ENCODE data around the gene OR2F1. TPM values are rescaled to one million over a fixed set of nuclear protein-coding genes. Genes with fewer than 3 reads are reported as not detected.

OR2F1 gene
- total and polyA plus RNA-seq, 10 of the 15 experiments (the other 5 are each of a cell fraction or from before 2014, with no cell fraction given): not detected

DNA sequence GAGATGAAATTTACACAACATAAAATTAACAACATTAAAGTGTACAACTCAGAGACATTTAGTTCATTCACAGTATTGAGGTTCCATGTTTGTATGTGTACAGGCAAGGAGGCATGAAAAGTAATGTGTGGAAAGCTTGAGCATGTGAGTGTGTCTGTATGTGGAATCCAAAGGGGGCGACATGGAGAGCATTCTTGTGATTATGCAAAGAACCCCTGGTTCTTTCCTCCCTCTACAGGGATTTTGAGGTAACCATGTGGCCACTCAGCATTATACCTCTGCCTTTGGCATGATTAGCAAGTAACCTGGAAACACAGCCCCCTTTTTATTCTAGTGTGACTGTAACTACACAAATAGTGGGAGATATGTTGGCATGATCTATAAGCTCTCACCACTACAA lies 21.0 kb downstream of the OR2F1 start:
- Histone ChIP-seq H3K4me1 (ENCODE audit: control insufficient read depth, insufficient read depth, low read length) (no peaks in the 10 kb centered on the region), H3K27ac (ENCODE audit: control insufficient read depth, insufficient read depth) (no peak overlapping the region), H3K4me2 (ENCODE audit: control insufficient read depth, insufficient read depth) (no peak overlapping the region), H3K36me3 (ENCODE audit: control insufficient read depth in 2 of 2, insufficient read depth in 2 of 2, low read length in 1 of 2) (no peaks in the 10 kb centered on the region), H3K9ac (ENCODE audit: control insufficient read depth, insufficient read depth, low read length) (no peak overlapping the region), H3K27me3 (replicated peaks in 1 of 2; ENCODE audit: control insufficient read depth in 2 of 2, insufficient read depth in 2 of 2, low read length in 1 of 2) (no peaks in the 10 kb centered on the region), H3K4me3 (no peak overlapping the region), H3K79me2 (ENCODE audit: control insufficient read depth, insufficient read depth, low read length) (no peaks in the 10 kb centered on the region), H3K9me3 (replicated peaks; ENCODE audit: control insufficient read depth, insufficient read depth, low read length) (no peaks in the 10 kb centered on the region), H4K20me1 (ENCODE audit: control insufficient read depth, insufficient read depth) (no peaks in the 10 kb centered on the region), H2AFZ (ENCODE audit: control insufficient read depth, low read depth, low read length) (no peak overlapping the region)
- no TSS peak for BruUV-seq (replicated peaks)
- no peak for DNase-seq (ENCODE audit: low read depth, low spot score)
- intact Hi-C loops (cut with micrococcal nuclease; ENCODE audit: unreplicated experiment): no loop called here
- CTCF ChIA-PET: no interaction called here
- RAD21 ChIA-PET (ENCODE audit: unreplicated experiment): no interaction called here
- ATAC-seq: no peak
- TF ChIP-seq STAT1 (conservative IDR thresholded peaks at IDR 0.05): no peak
- TF ChIP-seq, protein P1, sequence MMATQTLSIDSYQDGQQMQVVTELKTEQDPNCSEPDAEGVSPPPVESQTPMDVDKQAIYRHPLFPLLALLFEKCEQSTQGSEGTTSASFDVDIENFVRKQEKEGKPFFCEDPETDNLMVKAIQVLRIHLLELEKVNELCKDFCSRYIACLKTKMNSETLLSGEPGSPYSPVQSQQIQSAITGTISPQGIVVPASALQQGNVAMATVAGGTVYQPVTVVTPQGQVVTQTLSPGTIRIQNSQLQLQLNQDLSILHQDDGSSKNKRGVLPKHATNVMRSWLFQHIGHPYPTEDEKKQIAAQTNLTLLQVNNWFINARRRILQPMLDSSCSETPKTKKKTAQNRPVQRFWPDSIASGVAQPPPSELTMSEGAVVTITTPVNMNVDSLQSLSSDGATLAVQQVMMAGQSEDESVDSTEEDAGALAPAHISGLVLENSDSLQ (IDR thresholded peaks at IDR 0.05): no peak
- no peak for TF ChIP-seq IRF4 (IDR thresholded peaks at IDR 0.05; ENCODE audit: low read depth, low read length)
- TF ChIP-seq CREB1 (IDR thresholded peaks at IDR 0.05; ENCODE audit: low read depth): no peak
- TF ChIP-seq, protein P2, sequence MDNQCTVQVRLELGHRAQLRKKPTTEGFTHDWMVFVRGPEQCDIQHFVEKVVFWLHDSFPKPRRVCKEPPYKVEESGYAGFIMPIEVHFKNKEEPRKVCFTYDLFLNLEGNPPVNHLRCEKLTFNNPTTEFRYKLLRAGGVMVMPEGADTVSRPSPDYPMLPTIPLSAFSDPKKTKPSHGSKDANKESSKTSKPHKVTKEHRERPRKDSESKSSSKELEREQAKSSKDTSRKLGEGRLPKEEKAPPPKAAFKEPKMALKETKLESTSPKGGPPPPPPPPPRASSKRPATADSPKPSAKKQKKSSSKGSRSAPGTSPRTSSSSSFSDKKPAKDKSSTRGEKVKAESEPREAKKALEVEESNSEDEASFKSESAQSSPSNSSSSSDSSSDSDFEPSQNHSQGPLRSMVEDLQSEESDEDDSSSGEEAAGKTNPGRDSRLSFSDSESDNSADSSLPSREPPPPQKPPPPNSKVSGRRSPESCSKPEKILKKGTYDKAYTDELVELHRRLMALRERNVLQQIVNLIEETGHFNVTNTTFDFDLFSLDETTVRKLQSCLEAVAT (IDR thresholded peaks at IDR 0.05): no peak
- no peak for TF ChIP-seq YBX1 (IDR thresholded peaks at IDR 0.05)
- no peak for TF ChIP-seq KLF5 (IDR thresholded peaks at IDR 0.05; ENCODE audit: partially characterized antibody)
- no peak for TF ChIP-seq BACH1 (IDR thresholded peaks at IDR 0.05; ENCODE audit: borderline replicate concordance)
- no peak for TF ChIP-seq SMAD5 (IDR thresholded peaks at IDR 0.05; ENCODE audit: low read depth)
- TF ChIP-seq CUX1 (IDR thresholded peaks at IDR 0.05; ENCODE audit: insufficient replicate concordance, low read depth, low read length): no peak
- FAIRE-seq: no peak
- in situ Hi-C loops (cut with MboI): no loop called here
- SMC1A ChIA-PET (ENCODE audit: uncharacterized antibody, unreplicated experiment): interaction anchor here (0.6 to 1.6 kb wide), 2 partner anchors 9 to 15 kb away, joined by 3 to 4 read pairs; no protein-coding TSS in a partner anchor
- 0% methylated on average over 1 of the region's 1 CpG for WGBS (ENCODE audit: insufficient coverage, insufficient replicate concordance, low lambda C conversion rate, missing lambda C conversion rate)
- POLR2A ChIA-PET: no interaction called here
